Islet precursor cell (in vitro differentiated cells): ENCODE measurements around the gene SLC16A3.

ENCODE experiments used
- DNase-seq: peaks from one replicate; pipeline ENCODE4 v3.0.0-alpha.2; 2018

SLC16A3 gene

GRCh38 chr17:82287868-82288801 lies 59.3 kb downstream of the SLC16A3 start:
- no peak for DNase-seq
